CD4-positive, alpha-beta T cell (primary cell): ENCODE data around the gene XDH. TPM values are rescaled to one million over a fixed set of nuclear protein-coding genes. Genes with fewer than 3 reads are reported as not detected.

Experiments used
- ATAC-seq: fragments of 200-7000 bp; cut with Tn5 transposase; one replicate; pipeline ENCODE4 v1.10.0; 2022; ENCODE audit warnings: mild to moderate bottlenecking; ENCODE audit not compliant: poor library complexity
- CTCF ChIA-PET: fragments of 350-600 bp; sonication (Branson Sonifier 250); formaldehyde crosslinking; loops from one replicate; lab custom pipeline; 2021; ENCODE audit warnings: antibody characterized with exemption, inconsistent platforms; lab: Charles Lee
- POLR2A ChIA-PET: fragments of 350-600 bp; sonication (Branson Sonifier 250); formaldehyde crosslinking; loops from one replicate; lab custom pipeline; 2021; ENCODE audit warnings: antibody characterized with exemption, inconsistent platforms; lab: Charles Lee
- DNase-seq, 14 experiments: peaks; one replicate each; pipeline ENCODE4 v3.0.0-alpha.2; 2013 to 2020; ENCODE audit warnings: mixed read lengths in 2 of 14
- H3K27ac ChIP-seq, 2 donors: one replicate each; pipeline versions ENCODE4 v1.5.1 to v1.7.0; 2013; ENCODE audit warnings: low read length in 2 of 2, low read depth in 1 of 2, mild to moderate bottlenecking in 1 of 2
- H3K27me3 ChIP-seq, 2 experiments: 1 replicate in 1 of 2; 2 replicates in 1 of 2; pipeline versions ENCODE4 v1.6.1 to v1.7.0; 2013; ENCODE audit warnings: low read length in 2 of 2, control low read depth in 1 of 2, mild to moderate bottlenecking in 1 of 2, moderate library complexity in 1 of 2; ENCODE audit not compliant: insufficient read depth in 2 of 2, control insufficient read depth in 1 of 2
- H3K36me3 ChIP-seq: one replicate; pipeline ENCODE4 v1.6.1; 2013; ENCODE audit warnings: low read length, control low read depth; ENCODE audit not compliant: insufficient read depth
- H3K4me1 ChIP-seq: one replicate; pipeline ENCODE4 v1.6.1; 2013; ENCODE audit warnings: low read length, control low read depth; ENCODE audit not compliant: insufficient read depth
- H3K4me3 ChIP-seq: one replicate; pipeline ENCODE4 v1.5.1; 2013; ENCODE audit warnings: mild to moderate bottlenecking, low read length, moderate library complexity
- H3K9me3 ChIP-seq, 2 experiments: 1 replicate in 1 of 2; 2 replicates in 1 of 2; pipeline versions ENCODE4 v1.6.1 to v1.7.0; 2013; ENCODE audit warnings: low read length in 2 of 2, mild to moderate bottlenecking in 2 of 2, control low read depth in 1 of 2, moderate library complexity in 1 of 2; ENCODE audit not compliant: control insufficient read depth in 1 of 2, insufficient read depth in 1 of 2
- H3K27ac Mint-ChIP-seq: one replicate; pipeline ENCODE4 v1.8.0; 2020; ENCODE audit warnings: mixed read lengths
- H3K27me3 Mint-ChIP-seq: one replicate; pipeline ENCODE4 v1.8.0; 2021; ENCODE audit warnings: mixed read lengths
- H3K36me3 Mint-ChIP-seq: one replicate; pipeline ENCODE4 v1.8.0; 2021; ENCODE audit warnings: low read depth, mixed read lengths
- H3K4me1 Mint-ChIP-seq: one replicate; pipeline ENCODE4 v1.8.0; 2021; ENCODE audit warnings: low read depth, mixed read lengths
- H3K4me3 Mint-ChIP-seq: one replicate; pipeline ENCODE4 v1.8.0; 2020; ENCODE audit warnings: mild to moderate bottlenecking, mixed read lengths
- H3K9me3 Mint-ChIP-seq: one replicate; pipeline ENCODE4 v1.8.0; 2020; ENCODE audit warnings: mixed read lengths
- CTCF ChIP-seq: fragments of 200-600 bp; IDR thresholded peaks from one replicate; pipeline ENCODE4 v1.8.0; 2022; ENCODE audit warnings: antibody characterized with exemption, mild to moderate bottlenecking
- intact Hi-C, 2 experiments: fragments of 100-400 bp; cut with DNase I in 1 of 2; cut with micrococcal nuclease in 1 of 2; formaldehyde crosslinking; loops; one replicate each; pipeline versions ENCODE4 v1.15.1 to v1.9.0; 2023 to 2025; cut with DNase I, micrococcal nuclease
- total RNA-seq, 174 experiments: library from RNA in 2 of 174; stranded (reverse) in 2 of 174; gene quantifications; one replicate each; pipeline ENCODE4 v1.2.3 and lab custom pipeline; 2021 to 2026

Gene XDH
- total RNA-seq, 2 experiments from 2014 or later: 0.05 TPM; not detected in 1

GRCh38 chr2:31294196-31294595 lies 120.3 kb downstream of the XDH start:
- Histone ChIP-seq H3K27me3 (no peaks in the 10 kb centered on the region), H3K9me3 (no peaks in the 10 kb centered on the region), H3K36me3 (no peaks in the 10 kb centered on the region), H3K4me1 (no peaks in the 10 kb centered on the region), H3K4me3 (no peak overlapping the region), H3K27ac (no peak overlapping the region)
- POLR2A ChIA-PET: no interaction called here
- Mint-ChIP-seq H3K27me3 (no peaks in the 10 kb centered on the region), H3K36me3 (no peaks in the 10 kb centered on the region), H3K27ac (no peak overlapping the region), H3K4me1 (no peaks in the 10 kb centered on the region), H3K9me3 (no peaks in the 10 kb centered on the region), H3K4me3 (no peak overlapping the region)
- DNase-seq: no peak
- CTCF ChIA-PET: no interaction called here
- intact Hi-C loops: no loop called here
- no peak for ATAC-seq
- no peak for TF ChIP-seq CTCF

GRCh38 chr2:31287654-31288053 lies 126.9 kb downstream of the XDH start:
- H3K9me3 Mint-ChIP-seq: no peaks in the 10 kb centered on the region
- no peak overlapping the region for H3K27ac Mint-ChIP-seq
- H3K27me3 ChIP-seq: no peaks in the 10 kb centered on the region
- H3K4me3 ChIP-seq: no peak overlapping the region
- H3K27ac ChIP-seq: no peak overlapping the region
- H3K9me3 ChIP-seq: no peaks in the 10 kb centered on the region
- ChIA-PET CTCF (no interaction called here), POLR2A (interaction anchor here (1.0 kb wide), 1 partner anchor 10 kb away, joined by 3 read pairs; no protein-coding TSS in a partner anchor)
- H3K4me1 ChIP-seq: no peaks in the 10 kb centered on the region
- ATAC-seq (no peak), DNase-seq (no peak)
- intact Hi-C loops: no loop called here
- H3K36me3 ChIP-seq: no peaks in the 10 kb centered on the region
- H3K4me1 Mint-ChIP-seq: no peaks in the 10 kb centered on the region
- TF ChIP-seq CTCF: no peak
- no peaks in the 10 kb centered on the region for H3K27me3 Mint-ChIP-seq
- H3K4me3 Mint-ChIP-seq: no peak overlapping the region
- no peaks in the 10 kb centered on the region for H3K36me3 Mint-ChIP-seq

GRCh38 chr2:31286961-31287550 lies 127.5 kb downstream of the XDH start:
- ATAC-seq (no peak), DNase-seq (no peak)
- Histone ChIP-seq H3K9me3 (no peaks in the 10 kb centered on the region), H3K27me3 (no peaks in the 10 kb centered on the region), H3K4me1 (no peaks in the 10 kb centered on the region), H3K4me3 (no peak overlapping the region), H3K27ac (no peak overlapping the region), H3K36me3 (no peaks in the 10 kb centered on the region)
- H3K27ac Mint-ChIP-seq: no peak overlapping the region
- H3K27me3 Mint-ChIP-seq: no peaks in the 10 kb centered on the region
- TF ChIP-seq CTCF: no peak
- H3K9me3 Mint-ChIP-seq: no peaks in the 10 kb centered on the region
- CTCF ChIA-PET: no interaction called here
- H3K4me3 Mint-ChIP-seq: no peak overlapping the region
- intact Hi-C loops: no loop called here
- no peaks in the 10 kb centered on the region for H3K4me1 Mint-ChIP-seq
- POLR2A ChIA-PET: no interaction called here
- no peaks in the 10 kb centered on the region for H3K36me3 Mint-ChIP-seq
